ENCODE results near the gene CCDC91.

The CCDC91 gene, protein sequence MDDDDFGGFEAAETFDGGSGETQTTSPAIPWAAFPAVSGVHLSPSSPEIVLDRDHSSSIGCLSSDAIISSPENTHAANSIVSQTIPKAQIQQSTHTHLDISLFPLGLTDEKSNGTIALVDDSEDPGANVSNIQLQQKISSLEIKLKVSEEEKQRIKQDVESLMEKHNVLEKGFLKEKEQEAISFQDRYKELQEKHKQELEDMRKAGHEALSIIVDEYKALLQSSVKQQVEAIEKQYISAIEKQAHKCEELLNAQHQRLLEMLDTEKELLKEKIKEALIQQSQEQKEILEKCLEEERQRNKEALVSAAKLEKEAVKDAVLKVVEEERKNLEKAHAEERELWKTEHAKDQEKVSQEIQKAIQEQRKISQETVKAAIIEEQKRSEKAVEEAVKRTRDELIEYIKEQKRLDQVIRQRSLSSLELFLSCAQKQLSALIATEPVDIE

DNA sequence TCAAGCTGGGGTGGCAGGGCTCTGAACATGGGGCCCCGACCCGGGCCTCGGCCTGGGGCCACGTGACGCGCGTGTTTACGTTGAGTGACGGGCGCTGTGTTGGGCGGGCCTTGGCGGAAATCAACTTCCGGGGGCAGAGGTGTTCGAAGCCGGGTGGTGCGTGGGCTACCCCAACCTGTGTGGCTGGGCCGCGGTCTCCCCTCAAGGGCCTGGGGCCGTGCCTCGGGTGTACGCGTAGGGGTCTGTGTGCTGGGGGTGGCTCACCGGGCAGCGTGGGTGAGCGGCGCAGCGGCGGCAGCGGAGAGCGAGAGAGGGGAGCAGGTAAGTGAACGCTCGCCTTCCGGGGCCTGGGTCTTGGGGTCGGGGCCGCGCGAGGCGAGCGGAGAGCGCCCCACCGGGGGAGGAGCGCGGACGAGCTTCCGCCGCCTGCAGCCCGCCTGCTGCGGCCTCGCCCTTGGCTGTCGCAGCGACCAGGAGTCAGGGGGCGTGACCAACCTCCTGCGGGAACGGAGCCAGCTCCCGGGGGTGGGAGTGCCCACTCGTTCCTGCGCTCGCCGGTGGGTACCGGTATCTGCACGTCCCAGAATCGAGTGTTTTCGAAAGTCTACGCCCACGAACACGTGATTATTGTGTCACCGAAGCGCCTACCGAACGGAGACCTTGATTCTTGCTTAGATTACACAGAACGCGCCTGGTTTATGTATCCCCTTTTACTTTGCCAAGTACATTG, at the start of gene CCDC91:
TSS of gene CCDC91 (plus strand) at position 136 of the 730 bp plus-strand sequence. CDS start 66,760 bp downstream, outside the sequence.
- peak; percentile 28 for DNase-seq (ENCODE audit: low read depth)
- TF ChIP-seq CTCF (IDR thresholded peaks at IDR 0.05; ENCODE audit: control insufficient read depth, extremely low read depth, insufficient read depth) = 0 out of 2 replicates have a peak, but pooled peaks have one; percentile 6
- H3K4me3 ChIP-seq (ENCODE audit: low read depth, low read length) = peak within 1 kb of the TSS; percentile 87

DNA sequence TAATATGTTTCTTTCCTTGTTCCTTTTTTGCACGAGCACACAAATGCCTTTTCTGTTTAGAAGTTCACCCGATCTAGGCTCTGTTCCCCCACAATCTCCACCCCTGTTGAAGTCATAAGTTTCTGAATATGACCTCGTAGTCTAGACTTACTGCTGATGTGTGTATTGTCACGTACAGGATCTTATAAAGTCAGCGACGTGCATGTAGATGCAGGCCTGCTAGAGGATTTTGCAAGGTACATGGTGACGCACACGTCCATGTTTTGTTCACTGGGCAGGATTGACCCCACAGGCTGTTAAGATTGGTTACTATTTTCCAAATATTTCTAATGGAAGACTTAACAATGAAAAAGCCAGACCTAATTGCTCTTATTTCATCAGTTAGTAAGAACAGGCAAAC, 46.2 kb upstream of the CCDC91 start:
- DNase-seq (ENCODE audit: low read depth) = no peak
- no peak overlapping the region for H3K4me3 ChIP-seq (ENCODE audit: low read depth, low read length)
- TF ChIP-seq CTCF (IDR thresholded peaks at IDR 0.05; ENCODE audit: control insufficient read depth, extremely low read depth, insufficient read depth) = no peak

- no peak for TF ChIP-seq CTCF (IDR thresholded peaks at IDR 0.05; ENCODE audit: control insufficient read depth, extremely low read depth, insufficient read depth)
- no peak overlapping the region for H3K4me3 ChIP-seq (ENCODE audit: low read depth, low read length)
- DNase-seq (ENCODE audit: low read depth) = no peak
These were observed 45.7 kb upstream of the CCDC91 start for GRCh38 chr12:28144532-28144931.

- no peak for TF ChIP-seq CTCF (IDR thresholded peaks at IDR 0.05; ENCODE audit: control insufficient read depth, extremely low read depth, insufficient read depth)
- no peak for DNase-seq (ENCODE audit: low read depth)
- H3K4me3 ChIP-seq (ENCODE audit: low read depth, low read length) = no peak overlapping the region
These were observed 45.0 kb upstream of the CCDC91 start for GRCh38 chr12:28145216-28145615.

DNA sequence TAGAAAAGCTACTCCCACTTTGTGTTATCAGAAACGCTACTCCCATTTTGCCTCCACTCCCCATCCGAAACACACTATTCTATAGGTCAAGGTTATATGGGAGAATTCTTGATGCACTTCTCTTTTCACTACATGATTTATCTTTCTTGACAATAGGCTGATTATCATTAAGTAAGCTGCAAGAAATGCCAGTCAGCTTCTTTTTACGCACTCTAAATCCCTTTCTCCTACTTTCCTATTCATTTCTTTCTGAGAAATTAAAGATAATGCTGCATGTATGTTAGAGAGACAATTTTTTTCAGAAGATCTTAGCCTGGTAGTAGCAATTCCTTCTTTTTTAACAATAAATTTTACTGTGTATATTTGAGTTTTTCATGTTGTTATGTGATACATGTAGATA, 41.0 kb upstream of the CCDC91 start:
- no peak for TF ChIP-seq CTCF (IDR thresholded peaks at IDR 0.05; ENCODE audit: control insufficient read depth, extremely low read depth, insufficient read depth)
- H3K4me3 ChIP-seq (ENCODE audit: low read depth, low read length) = no peak overlapping the region
- no peak for DNase-seq (ENCODE audit: low read depth)

DNA sequence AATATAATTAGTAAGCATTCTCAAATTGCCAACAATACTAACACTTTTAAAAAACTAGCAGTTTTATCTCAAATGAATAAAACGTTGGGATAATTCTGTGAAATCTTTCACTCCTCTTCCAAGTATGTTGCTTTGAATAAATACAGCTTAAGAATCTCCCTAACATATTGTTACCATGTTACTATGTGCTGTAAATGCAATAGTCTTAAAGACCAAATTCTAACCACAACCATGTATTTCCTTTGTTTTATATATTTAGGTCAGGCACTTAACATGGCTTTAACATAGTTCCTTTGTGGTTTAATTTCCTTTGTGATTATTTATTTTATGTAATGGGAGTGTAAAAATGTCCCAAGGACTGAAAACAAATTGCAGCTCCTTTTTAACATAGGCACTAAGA, 33.9 kb upstream of the CCDC91 start:
- H3K4me3 ChIP-seq (ENCODE audit: low read depth, low read length) = no peak overlapping the region
- no peak for TF ChIP-seq CTCF (IDR thresholded peaks at IDR 0.05; ENCODE audit: control insufficient read depth, extremely low read depth, insufficient read depth)
- DNase-seq (ENCODE audit: low read depth) = no peak
